Right kidney (tissue), 1 donor: ENCODE measurements around the gene ESPNL.
A peak's percentile ranks its signal among the peaks of the same experiment; 100 is the strongest.
"Not testable (repeated sequence)": the region's sequence is repeated elsewhere in the genome, so short reads cannot be mapped to it uniquely, and the experiment has no call there.

Experiments
- DNase-seq: peaks from one replicate; pipeline ENCODE4 v3.0.0-alpha.2; 2016

ESPNL gene

DNA sequence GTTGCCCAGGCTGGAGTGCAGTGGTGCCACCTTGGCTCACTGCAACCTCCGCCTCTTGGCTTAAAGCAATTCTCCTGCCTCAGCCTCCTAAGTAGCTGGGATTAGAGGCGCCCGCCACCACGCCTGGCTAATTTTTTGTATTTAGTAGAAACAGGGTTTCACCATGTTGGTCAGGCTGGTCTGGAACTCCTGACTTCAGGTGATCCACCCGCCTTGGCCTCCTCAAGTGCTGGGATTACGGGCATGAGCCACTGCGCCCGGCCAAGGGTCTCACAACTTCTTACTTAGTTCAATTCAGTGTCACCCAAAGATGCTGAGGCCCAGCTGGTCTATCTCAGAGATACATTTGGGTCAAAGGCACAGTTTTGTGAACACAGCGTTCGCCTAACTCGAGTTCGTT lies 15.6 kb downstream of the ESPNL start:
- not testable (repeated sequence) for DNase-seq

DNA sequence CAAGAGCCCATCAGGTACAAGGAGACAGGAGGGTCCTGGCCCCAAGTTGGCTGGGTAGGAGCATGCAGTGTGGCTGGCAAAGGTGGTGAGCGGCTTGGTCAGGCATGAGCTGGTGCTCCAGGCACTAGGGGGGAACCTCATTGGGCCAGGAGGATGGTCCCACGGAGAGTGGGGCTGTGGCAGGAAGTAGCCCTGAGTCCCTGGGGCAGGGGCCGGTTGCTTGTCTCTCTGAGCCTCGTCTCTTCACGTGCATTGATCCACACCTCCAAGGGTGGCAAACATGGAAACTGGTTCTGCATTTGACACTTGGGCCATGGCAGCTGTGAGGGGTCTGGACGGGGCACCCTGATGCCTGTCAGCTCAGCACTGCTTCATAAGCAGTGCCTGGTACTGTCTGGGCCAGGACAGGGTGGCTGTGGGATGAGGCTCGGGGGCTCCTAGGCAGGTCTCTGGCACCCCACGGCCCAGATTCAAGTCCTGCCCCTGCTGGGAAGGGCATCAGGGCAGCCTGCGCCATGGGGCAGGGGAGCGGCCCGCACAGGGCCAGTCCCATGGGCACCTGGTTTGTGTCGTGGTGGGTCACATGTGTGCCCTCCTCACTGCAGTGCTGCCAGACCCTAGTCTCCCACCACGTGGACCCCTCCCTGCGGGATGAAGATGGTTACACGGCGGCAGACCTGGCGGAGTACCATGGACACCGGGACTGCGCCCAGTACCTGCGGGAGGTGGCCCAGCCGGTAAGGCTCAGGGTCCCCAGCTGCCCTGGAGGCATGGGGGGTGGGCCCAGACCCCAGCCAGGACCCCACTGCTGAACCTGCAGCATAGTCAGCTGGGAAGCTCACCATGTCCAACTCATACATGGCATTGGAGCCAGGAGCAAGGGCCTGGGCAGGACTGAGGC lies 16.4 kb downstream of the ESPNL start:
- no peak for DNase-seq

- no peak for DNase-seq
Measured at GRCh38 chr2:238117199-238118154, 17.3 kb downstream of the ESPNL start.

DNA sequence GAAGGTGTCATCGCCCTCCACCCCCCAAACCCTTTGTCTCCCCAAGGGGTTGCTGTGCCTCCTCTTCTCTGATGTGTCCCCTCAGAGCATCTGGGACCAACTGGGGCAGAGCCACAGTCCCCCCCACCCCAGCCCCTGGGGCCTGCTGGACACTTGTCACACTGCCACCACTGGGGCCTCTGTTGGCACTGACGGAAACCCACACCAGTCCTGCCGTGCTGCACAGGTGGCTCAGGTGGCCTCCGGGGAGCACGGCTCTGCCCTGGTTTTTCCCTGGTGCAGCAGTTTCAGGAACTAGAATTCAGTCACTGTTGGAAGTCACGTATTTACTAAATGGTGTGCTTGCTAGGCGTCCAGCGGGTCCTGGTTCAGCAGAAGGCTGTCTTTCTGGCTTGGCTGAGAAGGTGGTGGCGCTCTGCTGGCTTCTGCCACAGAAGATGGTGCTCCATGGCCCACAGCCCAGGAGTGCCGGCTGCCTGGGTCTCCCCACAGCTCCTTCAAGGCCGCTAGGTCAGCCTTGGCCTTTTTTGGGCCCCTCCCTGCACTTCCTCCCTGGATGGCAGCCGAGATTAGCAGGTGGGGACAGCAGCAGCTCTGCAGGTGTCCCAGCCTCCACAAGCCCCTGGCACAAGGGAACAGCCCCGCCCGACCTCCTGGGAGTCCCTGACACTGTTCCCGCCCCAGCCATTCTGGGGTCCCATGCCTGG lies 19.8 kb downstream of the ESPNL start:
- no peak for DNase-seq

GRCh38 chr2:238120463-238121298 lies 20.5 kb downstream of the ESPNL start:
- DNase-seq = peak; percentile 62

DNA sequence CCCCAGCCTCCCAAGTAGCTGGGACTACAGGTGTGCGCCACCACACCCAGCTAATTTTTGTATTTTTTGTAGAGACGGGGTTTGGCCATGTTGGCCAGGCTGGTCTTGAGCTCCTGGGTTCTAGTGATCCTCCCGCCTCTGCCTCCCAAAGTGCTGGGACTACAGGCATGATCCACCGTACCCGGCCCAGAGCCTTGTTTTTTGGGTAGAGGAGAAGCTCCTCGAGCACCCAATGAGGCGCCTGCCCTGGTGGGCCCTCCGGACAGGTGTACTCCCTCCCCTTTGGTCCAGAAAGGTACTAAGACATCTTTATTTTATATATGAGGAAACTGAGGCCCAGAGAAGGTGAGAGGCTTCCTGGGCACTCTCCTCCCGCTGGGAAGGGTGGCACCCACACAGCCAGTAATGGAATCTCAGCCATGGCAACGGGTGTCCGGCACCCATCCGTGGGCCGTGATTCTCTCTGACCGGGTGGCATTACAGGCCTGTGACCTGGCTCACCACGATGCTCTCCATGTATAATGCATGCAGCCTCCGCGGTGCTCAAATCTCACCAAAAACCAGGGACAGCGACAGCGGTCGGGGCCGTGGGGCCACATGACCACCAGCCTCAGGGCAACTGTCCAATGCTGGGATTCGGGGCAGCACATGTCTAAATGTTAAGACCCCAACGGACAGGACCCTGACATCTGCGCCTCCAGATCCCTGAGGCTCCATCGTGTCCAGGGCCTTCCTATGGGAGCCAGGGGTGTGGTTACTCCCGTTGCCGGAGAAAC lies 21.6 kb downstream of the ESPNL start:
- DNase-seq = no peak

DNA sequence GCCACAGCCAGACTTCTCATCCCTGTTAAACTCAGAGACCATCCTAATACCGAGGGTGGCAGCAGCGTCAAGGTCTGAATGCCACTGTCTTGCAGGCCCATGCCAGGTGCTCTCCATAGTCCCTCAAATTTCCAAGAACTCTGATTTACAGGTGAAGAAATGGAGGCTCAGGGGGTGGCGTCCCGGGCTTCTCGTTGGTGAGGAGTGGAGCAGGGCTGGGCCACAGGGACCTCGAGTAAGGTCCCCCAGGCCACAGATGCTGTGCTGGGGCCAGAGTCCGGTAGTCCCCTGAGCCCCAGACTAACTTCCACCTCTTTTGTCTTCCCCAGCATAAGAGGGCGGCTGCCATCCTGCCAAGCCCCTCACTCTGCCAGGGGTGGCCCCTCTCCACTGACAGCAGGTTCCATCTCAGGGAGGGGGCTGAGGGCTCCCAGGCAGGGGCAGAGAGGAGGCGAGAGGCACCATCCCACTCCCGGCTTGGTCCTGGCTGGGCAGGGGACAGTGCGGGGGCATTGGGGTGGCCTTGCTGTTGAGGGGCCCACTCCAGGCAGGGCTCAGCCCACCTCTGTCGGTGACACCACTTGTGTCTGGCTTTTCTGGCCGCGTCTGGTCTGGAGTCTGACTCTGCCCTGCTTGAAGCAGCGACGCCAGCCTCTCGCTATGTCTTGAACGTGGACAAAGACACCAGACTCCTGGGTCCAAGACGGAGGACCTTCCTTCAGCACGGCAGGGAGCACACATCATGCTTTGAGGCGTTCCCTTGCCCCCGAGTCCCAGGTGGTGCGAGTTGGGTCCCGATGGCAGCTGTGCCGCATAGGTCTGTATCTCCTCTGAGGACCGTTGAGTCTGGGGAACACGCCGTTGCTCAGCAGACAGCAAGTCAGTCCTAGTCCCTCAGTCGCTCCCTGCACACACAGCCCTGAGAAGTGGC lies 22.4 kb downstream of the ESPNL start:
- DNase-seq = no peak

DNA sequence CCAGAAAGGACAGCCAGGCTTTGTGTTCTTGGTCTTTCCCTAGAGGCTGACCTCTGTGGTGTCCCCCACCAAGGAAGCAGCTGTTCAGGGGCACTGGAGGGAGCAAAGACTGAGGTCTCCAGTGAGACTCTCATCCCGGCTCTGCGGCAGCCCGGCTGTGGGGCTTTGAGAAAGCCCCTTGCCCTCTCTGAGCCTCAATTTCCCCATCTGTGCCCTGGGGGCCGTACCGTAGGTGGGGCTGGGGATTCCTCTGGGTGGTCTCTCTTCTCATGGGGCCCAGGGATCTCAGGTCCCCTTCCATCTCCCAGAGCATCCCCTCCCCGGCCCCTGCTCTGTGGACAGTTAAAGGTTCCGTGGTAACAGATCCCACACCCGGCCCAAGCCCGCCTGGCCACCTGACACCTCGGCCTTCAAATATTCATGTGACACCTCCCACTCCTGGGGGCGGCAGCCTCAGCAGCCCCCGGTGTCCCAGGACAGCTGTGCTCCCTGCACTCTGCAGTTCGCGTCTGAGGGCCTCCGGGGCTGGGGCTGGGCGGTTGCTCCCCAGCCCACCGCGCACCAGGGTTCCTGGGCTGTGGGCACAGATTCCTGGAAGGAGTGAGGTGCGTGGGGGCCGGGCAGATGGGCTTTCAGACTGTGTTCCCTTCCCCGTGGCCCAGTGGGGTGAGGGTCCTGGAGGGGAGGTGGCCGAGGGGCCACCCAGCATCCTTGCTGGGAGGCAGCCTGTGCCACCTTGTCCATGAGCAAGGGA lies 23.3 kb downstream of the ESPNL start:
- DNase-seq = no peak

DNA sequence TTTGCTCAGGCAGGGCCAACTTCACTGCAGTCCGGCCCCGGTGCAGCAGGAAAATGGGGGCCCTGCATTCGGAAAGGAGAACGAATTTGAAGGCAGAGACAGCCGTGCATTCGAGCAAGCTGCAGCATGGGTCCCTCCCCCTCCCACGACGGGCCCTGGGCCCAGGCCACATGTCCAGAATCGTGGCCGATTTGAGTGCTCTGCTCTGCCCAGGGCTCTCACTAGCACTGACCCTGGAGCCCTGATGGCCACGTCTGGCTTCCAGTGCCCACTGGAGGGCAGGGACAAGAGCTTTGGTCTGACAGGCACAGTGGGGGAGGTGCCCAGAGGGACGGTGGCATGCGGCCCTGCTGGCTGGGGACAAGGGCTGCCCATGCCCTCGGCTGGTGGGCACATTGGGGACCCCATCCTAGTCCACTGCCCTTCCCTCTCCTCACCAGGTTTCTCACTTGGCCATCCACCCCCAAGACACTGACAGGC lies 23.9 kb downstream of the ESPNL start:
- no peak for DNase-seq

DNA sequence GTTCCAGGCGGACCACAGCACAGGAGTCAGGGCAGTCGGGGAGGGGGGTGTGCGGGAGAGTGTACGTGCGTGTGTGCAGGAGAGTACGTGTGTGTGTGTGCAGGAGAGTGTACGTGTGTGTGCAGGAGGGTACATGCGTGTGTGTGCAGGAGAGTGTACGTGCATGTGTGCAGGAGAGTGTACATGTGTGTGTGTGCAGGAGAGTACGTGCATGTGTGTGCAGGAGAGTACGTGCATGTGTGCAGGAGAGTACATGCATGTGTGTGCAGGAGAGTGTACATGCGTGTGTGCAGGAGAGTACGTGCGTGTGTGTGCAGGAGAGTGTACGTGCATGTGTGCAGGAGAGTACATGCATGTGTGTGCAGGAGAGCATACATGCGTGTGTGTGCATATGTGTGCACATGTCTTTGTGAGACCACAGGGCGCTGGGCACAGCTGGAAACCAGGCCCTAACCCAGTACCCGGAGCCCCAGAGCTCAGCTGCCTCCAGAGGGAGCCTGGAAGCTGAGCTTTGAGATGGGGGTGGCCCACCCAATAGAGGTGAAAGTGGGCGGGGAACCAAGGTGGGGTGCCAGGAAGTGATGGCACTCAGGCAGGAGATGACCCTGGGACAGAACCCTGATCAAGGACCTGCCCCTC lies 24.5 kb downstream of the ESPNL start:
- no peak for DNase-seq

GRCh38 chr2:238125127-238125885 lies 25.2 kb downstream of the ESPNL start:
- DNase-seq = no peak

DNA sequence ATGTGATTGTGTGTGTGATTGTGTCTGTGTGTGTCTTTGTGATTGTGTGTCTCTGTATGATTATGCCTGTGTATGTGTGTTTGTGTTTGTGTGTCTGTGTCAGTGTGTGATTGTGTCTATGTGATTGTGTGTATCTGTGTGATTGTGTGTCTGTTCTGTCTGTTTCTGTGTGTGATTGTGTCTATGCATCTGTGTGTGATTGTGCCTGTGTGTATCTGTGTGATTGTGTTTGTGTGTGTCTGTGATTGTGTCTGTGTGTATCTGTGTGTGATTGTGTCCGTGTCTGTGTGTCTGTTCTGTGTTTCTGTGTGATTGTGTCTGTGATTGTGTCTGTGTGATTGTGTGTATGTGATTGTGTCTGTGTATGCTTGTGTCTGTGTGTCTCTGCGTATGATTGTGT lies 26.2 kb downstream of the ESPNL start:
- no peak for DNase-seq

GRCh38 chr2:238126775-238127164 lies 26.6 kb downstream of the ESPNL start:
- no peak for DNase-seq

DNA sequence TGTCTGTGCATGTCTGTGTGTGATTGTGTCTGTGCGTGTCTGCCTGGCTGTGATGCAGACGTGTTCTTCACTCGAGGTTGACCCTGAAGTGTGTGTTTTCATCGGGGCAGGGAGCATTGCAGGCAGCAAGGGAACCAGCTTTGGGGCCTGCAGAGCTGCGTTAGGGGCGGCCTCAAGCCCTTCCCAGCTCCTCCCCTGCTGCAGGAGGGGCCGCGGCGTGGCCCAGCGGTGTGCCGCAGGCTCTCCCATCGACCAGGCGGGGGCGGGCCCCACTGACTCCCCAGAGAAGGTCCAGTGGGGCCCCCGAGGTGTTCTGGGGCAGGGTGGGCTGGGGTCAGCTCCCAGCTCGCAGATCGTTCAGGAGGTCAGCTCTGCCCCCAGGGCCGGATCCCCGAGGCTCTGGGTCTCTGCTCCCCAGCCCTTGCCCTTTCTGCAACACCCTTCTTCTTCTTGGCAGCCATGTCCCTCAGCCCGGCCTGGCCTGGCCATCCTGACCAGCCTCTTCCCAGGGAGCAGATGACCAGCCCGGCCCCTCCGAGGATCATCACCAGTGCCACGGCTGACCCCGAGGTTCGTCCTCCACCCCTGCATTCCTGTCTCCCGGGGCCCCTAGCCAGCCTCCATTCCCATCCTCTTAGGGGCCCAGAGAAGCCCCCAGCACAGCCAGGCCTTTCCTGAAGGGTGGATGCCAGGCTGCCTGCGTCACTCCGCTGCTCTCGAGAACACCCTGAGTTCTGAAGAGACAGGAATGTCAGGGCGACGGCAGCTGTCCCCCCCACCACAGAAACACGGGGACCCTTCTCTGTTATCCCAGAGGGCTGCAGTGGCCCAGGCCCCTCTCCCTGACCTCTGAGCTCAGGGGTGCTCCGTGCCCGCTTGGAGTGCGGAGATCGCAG lies 27.3 kb downstream of the ESPNL start:
- peak; percentile 70 for DNase-seq

DNA sequence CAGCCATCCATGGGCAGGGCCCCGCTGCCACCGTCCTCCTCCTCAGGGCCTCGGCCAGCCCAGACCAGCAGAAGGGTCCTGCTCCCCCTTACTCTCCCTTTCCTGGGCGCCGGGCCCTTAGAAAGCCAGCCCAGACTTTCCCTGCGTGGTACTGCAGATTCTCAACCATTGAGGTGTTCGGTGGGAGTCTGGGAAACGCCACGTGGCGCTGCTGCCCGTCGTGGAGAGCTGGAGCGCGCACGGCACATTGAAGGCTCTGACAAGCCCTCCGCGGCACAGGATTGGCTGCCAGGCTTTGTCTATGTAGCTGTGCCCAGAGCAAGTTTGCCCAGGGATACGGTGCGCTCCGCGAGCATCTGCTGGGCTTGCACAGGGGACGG lies 27.9 kb downstream of the ESPNL start:
- no peak for DNase-seq

- DNase-seq = no peak
Measured at GRCh38 chr2:238128534-238129001, 28.4 kb downstream of the ESPNL start.
